ENCODE data around the gene REEP1.

The REEP1 gene

GRCh38 chr2:86172610-86173009 is 164.8 kb downstream of the REEP1 start:
- no peak for TF ChIP-seq GATA1 (IDR thresholded peaks at IDR 0.05; ENCODE audit: low read depth, low read length)
- TF ChIP-seq POLR2A (IDR thresholded peaks at IDR 0.05; ENCODE audit: low read length): no peak
- DNase-seq: no peak

- no peak for TF ChIP-seq GATA1 (IDR thresholded peaks at IDR 0.05; ENCODE audit: low read depth, low read length)
- TF ChIP-seq POLR2A (IDR thresholded peaks at IDR 0.05; ENCODE audit: low read length): no peak
Observed at GRCh38 chr2:86171295-86171694, 166.1 kb downstream of the REEP1 start.

GRCh38 chr2:86170449-86170848 is 167.0 kb downstream of the REEP1 start:
- TF ChIP-seq POLR2A (IDR thresholded peaks at IDR 0.05; ENCODE audit: low read length) (no peak), GATA1 (IDR thresholded peaks at IDR 0.05; ENCODE audit: low read depth, low read length) (no peak)
- DNase-seq: no peak

More at GRCh38 chr2:86171295-86171694, 166.1 kb downstream of the REEP1 start:
- no peak for DNase-seq
